B cell (primary cell): ENCODE results near the gene SNED1. TPM values are rescaled to one million over a fixed set of nuclear protein-coding genes. Genes with fewer than 3 reads are reported as not detected.
A peak's percentile ranks its signal among the peaks of the same experiment; 100 is the strongest.

Experiments
- ATAC-seq: fragments of 200-7000 bp; cut with Tn5 transposase; one replicate; pipeline ENCODE4 v1.10.0; 2021; ENCODE audit warnings: low read depth, mild to moderate bottlenecking, moderate number of reproducible peaks, moderate library complexity
- CTCF ChIA-PET: fragments of 350-600 bp; sonication (Branson Sonifier 250); formaldehyde crosslinking; loops from one replicate; lab custom pipeline; 2021; ENCODE audit warnings: antibody characterized with exemption, inconsistent platforms; lab: Charles Lee
- POLR2A ChIA-PET: fragments of 350-600 bp; sonication (Branson Sonifier 250); formaldehyde crosslinking; loops from one replicate; lab custom pipeline; 2021; ENCODE audit warnings: antibody characterized with exemption; lab: Charles Lee
- DNase-seq: peaks from one replicate; pipeline ENCODE4 v3.0.0; 2013
- H2AFZ ChIP-seq: 2 replicates; pipeline ENCODE4 v1.6.1; 2012; ENCODE audit warnings: mild to moderate bottlenecking, low read depth, low read length; ENCODE audit not compliant: insufficient read depth, poor library complexity, severe bottlenecking
- H3K27ac ChIP-seq, 2 donors: 1 replicate in 1 of 2; 2 replicates in 1 of 2; pipeline ENCODE4 v1.5.1; 2012 to 2013; ENCODE audit warnings: low read length in 2 of 2, mild to moderate bottlenecking in 2 of 2, moderate library complexity in 1 of 2
- H3K27me3 ChIP-seq, 4 experiments: fragments of 200-600 bp in 1 of 4; sonication (generic) in 1 of 4; replicated peaks in 1 of 4; 1 replicate in 2 of 4; 2 replicates in 2 of 4; pipeline versions ENCODE4 v1.6.1 to v1.7.0; 2013 to 2016; ENCODE audit warnings: low read length in 3 of 4, mild to moderate bottlenecking in 2 of 4, mixed read lengths in 1 of 4, moderate library complexity in 1 of 4; ENCODE audit not compliant: insufficient read depth in 4 of 4, control insufficient read depth in 3 of 4; ENCODE audit errors: control extremely low read depth in 1 of 4
- H3K36me3 ChIP-seq, 2 experiments: replicated peaks in 1 of 2; 1 replicate in 1 of 2; 2 replicates in 1 of 2; pipeline versions ENCODE4 v1.6.1 to v1.7.1; 2013; ENCODE audit warnings: low read length in 1 of 2; ENCODE audit not compliant: insufficient read depth in 2 of 2, control insufficient read depth in 1 of 2; ENCODE audit errors: control extremely low read depth in 1 of 2, extremely low read depth in 1 of 2
- H3K4me1 ChIP-seq, 2 donors: fragments of 200-600 bp in 1 of 2; sonication (generic) in 1 of 2; 1 replicate in 1 of 2; 2 replicates in 1 of 2; pipeline versions ENCODE4 v1.5.1 to v1.6.1; 2013 to 2017; ENCODE audit warnings: low read length in 2 of 2; ENCODE audit not compliant: control insufficient read depth in 2 of 2, insufficient read depth in 2 of 2
- H3K4me2 ChIP-seq: replicated peaks from 2 replicates; pipeline ENCODE3; 2012; ENCODE audit warnings: mild to moderate bottlenecking, low read depth, low read length; ENCODE audit not compliant: poor library complexity, severe bottlenecking
- H3K4me3 ChIP-seq, 5 experiments: fragments of 200-600 bp in 1 of 5; sonication (generic) in 1 of 5; 1 replicate in 3 of 5; 2 replicates in 2 of 5; pipeline versions ENCODE4 v1.5.1 to v1.7.0; 2011 to 2016; ENCODE audit warnings: low read length in 4 of 5, mild to moderate bottlenecking in 4 of 5, low read depth in 2 of 5, control low read depth in 1 of 5, moderate library complexity in 1 of 5; ENCODE audit not compliant: insufficient read depth in 1 of 5; ENCODE audit errors: control extremely low read depth in 1 of 5, extremely low read depth in 1 of 5
- H3K79me2 ChIP-seq: fragments of 200-600 bp; sonication (generic); one replicate; pipeline ENCODE4 v1.6.0; 2016; ENCODE audit warnings: low read length; ENCODE audit not compliant: control insufficient read depth, insufficient read depth
- H3K9ac ChIP-seq: fragments of 200-600 bp; sonication (generic); 2 replicates; pipeline ENCODE4 v1.6.1; 2017; ENCODE audit warnings: mild to moderate bottlenecking, low read length, moderate library complexity
- H3K9me3 ChIP-seq, 3 donors: one replicate each; pipeline versions ENCODE4 v1.6.1 to v1.7.1; 2013; ENCODE audit warnings: low read length in 2 of 3; ENCODE audit not compliant: control insufficient read depth in 2 of 3, insufficient read depth in 1 of 3; ENCODE audit errors: control extremely low read depth in 1 of 3
- H4K20me1 ChIP-seq: 2 replicates; pipeline ENCODE4 v1.6.0; 2012; ENCODE audit warnings: mild to moderate bottlenecking, low read length; ENCODE audit not compliant: insufficient read depth, control insufficient read depth, poor library complexity, severe bottlenecking
- H3K27ac Mint-ChIP-seq: one replicate; pipeline ENCODE4 v1.8.0; 2021; ENCODE audit warnings: mixed read lengths
- H3K27me3 Mint-ChIP-seq: one replicate; pipeline ENCODE4 v1.8.0; 2021; ENCODE audit warnings: mixed read lengths
- H3K4me1 Mint-ChIP-seq: one replicate; pipeline ENCODE4 v1.8.0; 2021; ENCODE audit warnings: mixed read lengths
- H3K4me3 Mint-ChIP-seq: one replicate; pipeline ENCODE4 v1.8.0; 2021; ENCODE audit warnings: mixed read lengths
- H3K9me3 Mint-ChIP-seq: one replicate; pipeline ENCODE4 v1.8.0; 2022; ENCODE audit warnings: mixed read lengths; ENCODE audit not compliant: insufficient read depth
- CTCF ChIP-seq: fragments of 200-600 bp; IDR thresholded peaks from one replicate; pipeline ENCODE4 v1.8.0; 2022; ENCODE audit warnings: antibody characterized with exemption, mild to moderate bottlenecking
- EZH2 ChIP-seq: IDR thresholded peaks from 2 replicates; pipeline ENCODE4 v1.6.1; 2012; ENCODE audit warnings: borderline replicate concordance, low read depth, mild to moderate bottlenecking, moderate library complexity, low read length; ENCODE audit not compliant: insufficient read depth, poor library complexity, severe bottlenecking
- WGBS: methylation state at CpG from one replicate; pipeline ENCODE4 v1.1.5; 2013; ENCODE audit warnings: missing lambda C conversion rate; ENCODE audit not compliant: insufficient coverage; 5-methylcytosine and 5-hydroxymethylcytosine counted together
- intact Hi-C: fragments of 100-400 bp; cut with micrococcal nuclease; formaldehyde crosslinking; loops from one replicate; pipeline ENCODE4 v1.10.0; 2022
- polyA plus RNA-seq: library from polyadenylated mRNA; depleted of rRNA; stranded (reverse); fragments of >200 nt; gene quantifications from 2 replicates; pipeline ENCODE4 v1.2.3, GENCODE V29; 2012
- total RNA-seq, 2 donors: library from RNA; stranded (reverse); fragments of 120-200 nt in 1 of 2; gene quantifications; 1 replicate in 1 of 2; 2 replicates in 1 of 2; pipeline versions ENCODE4 v1.2.3 to v1.2.4, GENCODE V29; 2013 to 2022

The SNED1 gene
- total and polyA plus RNA-seq, 2 donors (not counting 1 experiment from before 2014, with no cell fraction given), result 25.5 to 336 TPM

GRCh38 chr2:241110607-241111439, 112.4 kb downstream of the SNED1 start:
- 52% methylated on average over 17 of the region's 19 CpGs for WGBS
- H3K27me3 Mint-ChIP-seq, result no peaks in the 10 kb centered on the region
- Histone ChIP-seq H3K4me1 (peaks cover 35 to 59% of the 10 kb centered on the region in 2 donors), H3K9me3 (peaks cover 0 to 6% (median 0%) of the 10 kb centered on the region in 3 donors), H2AFZ (peak overlapping the region; percentile 53), H3K4me3 (peak overlapping the region in 1 of 5 experiments; percentile 3), H3K36me3 (peaks cover 0 to 29% of the 10 kb centered on the region in 2 experiments), H3K27me3 (no peaks in the 10 kb centered on the region), H3K27ac (peak overlapping the region; percentile 89 to 95), H3K4me2 (peak overlapping the region; percentile 53), H3K79me2 (peaks cover 2% of the 10 kb centered on the region), H3K9ac (peak overlapping the region; percentile 30), H4K20me1 (no peaks in the 10 kb centered on the region)
- CTCF ChIA-PET, result interaction anchor here (0.6 to 3.3 kb wide), 4 partner anchors 10 to 39 kb away, joined by 4 to 20 read pairs (median 10); partner anchors contain the start of genes MTERF4, PASK and PPP1R7
- H3K27ac Mint-ChIP-seq, result peak overlapping the region; percentile 97
- no peaks in the 10 kb centered on the region for H3K9me3 Mint-ChIP-seq
- POLR2A ChIA-PET, result interaction anchor here (0.8 to 2.6 kb wide), 7 partner anchors 10 to 41 kb away, joined by 3 to 29 read pairs (median 8); partner anchors contain the start of genes MTERF4, PASK and PPP1R7
- DNase-seq, result peak; percentile 88
- H3K4me3 Mint-ChIP-seq, result peak overlapping the region; percentile 74
- ATAC-seq, result peak; percentile 79
- no peak for TF ChIP-seq CTCF
- no peak for TF ChIP-seq EZH2
- intact Hi-C loops, result loop anchor here (1.0 to 2.0 kb wide), 4 partner anchors 9 to 76 kb away; partner anchors contain the start of genes MTERF4 and PASK
- peaks cover 53% of the 10 kb centered on the region for H3K4me1 Mint-ChIP-seq
